LNCaP clone FGC (cell line): Measurements from ENCODE around the gene MIS12.

Source experiments
- DNase-seq: peaks from one replicate; pipeline ENCODE4 v3.0.0-alpha.2; 2011; ENCODE audit warnings: low read depth
- H3K4me3 ChIP-seq: 2 replicates; pipeline ENCODE4 v1.5.1; 2011; ENCODE audit warnings: mild to moderate bottlenecking, low read depth, low read length, control low read depth
- TF ChIP-seq, protein P1 (sequence below): IDR thresholded peaks from 2 replicates; pipeline ENCODE4 v1.5.1; 2012; ENCODE audit warnings: mild to moderate bottlenecking; ENCODE audit not compliant: control insufficient read depth, insufficient read depth; ENCODE audit errors: extremely low read depth

Gene MIS12

DNA sequence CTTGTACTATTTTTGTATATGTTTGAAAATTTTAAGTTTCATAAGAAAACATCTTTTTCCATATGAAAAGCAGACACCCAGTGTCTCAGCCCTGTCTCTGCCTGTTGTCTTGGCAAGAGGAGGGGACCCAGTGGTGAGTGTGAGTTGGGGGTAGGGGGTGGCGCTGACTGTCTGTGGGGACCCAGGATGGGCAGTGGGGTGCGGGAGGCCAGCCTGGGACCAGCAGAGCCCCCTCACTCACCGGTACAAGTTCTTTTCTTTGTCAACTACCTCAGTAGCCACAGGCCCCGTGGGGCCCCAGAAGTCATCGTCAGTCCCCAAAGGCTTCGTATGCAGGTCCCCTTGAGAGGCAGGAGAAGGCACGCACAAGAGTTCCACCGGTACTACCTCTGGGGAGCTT lies 46.2 kb downstream of the MIS12 start:
- TF ChIP-seq, protein P1, sequence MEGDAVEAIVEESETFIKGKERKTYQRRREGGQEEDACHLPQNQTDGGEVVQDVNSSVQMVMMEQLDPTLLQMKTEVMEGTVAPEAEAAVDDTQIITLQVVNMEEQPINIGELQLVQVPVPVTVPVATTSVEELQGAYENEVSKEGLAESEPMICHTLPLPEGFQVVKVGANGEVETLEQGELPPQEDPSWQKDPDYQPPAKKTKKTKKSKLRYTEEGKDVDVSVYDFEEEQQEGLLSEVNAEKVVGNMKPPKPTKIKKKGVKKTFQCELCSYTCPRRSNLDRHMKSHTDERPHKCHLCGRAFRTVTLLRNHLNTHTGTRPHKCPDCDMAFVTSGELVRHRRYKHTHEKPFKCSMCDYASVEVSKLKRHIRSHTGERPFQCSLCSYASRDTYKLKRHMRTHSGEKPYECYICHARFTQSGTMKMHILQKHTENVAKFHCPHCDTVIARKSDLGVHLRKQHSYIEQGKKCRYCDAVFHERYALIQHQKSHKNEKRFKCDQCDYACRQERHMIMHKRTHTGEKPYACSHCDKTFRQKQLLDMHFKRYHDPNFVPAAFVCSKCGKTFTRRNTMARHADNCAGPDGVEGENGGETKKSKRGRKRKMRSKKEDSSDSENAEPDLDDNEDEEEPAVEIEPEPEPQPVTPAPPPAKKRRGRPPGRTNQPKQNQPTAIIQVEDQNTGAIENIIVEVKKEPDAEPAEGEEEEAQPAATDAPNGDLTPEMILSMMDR, result no peak
- H3K4me3 ChIP-seq, result no peak overlapping the region
- no peak for DNase-seq

DNA sequence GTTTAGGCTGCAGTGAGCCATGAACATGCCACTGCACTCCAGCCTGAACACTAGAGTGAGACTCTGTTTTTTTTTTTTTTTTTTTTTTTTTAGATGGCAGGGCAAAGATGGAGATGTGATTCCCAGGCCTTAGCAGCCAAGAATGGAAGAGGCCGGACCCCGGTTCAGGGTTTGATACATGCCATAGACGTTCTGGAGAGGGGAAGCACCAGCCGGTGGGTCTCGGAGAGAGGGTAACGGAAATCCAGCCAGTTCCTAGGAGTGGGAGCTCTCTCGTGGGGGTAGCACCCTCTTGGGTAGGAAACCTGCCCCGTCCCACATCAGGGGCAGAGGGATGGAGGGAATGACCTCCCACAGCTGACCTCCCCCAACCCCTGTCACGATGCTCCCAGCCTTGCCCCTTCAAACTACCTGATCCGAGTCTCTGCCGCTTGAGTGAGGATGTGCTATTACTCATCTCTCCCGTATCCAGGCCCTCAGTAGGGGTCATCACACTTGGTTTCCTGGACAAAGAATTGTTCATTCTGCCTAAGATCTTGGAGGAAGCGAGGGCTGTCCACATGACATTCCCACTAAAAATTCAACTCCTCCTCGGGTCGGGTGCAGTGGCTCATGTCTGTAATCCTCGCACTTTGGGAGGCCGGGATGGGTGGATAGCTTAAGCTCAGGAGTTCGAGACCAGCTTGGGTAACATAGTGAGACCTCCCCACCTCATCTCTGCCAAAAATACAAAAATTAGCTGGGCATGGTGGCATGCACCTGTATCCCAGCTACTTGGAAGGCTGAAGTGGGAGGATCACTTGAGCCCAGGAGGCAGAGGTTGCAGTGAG lies 47.3 kb downstream of the MIS12 start:
- H3K4me3 ChIP-seq, result no peak overlapping the region
- TF ChIP-seq, protein P1, result no peak
- no peak for DNase-seq

DNA sequence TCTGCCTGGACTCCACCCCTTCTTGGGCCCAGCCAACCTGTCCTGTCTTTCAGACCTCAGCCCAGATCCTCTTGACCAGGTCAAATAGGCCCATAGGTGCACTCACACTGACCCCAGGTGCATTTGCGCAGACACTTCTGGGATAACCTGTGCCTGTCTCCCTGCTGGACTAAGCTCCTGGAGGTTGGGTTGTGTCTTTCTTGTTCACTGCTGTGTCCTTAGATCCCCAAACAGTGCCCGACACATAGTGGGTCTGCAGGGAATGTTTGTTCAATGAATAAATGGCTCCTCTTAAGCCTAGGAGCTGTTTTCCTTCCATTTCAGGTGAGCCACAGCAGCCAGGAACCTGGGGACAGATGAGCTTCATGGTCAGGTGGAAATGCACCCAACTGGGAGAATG lies 49.1 kb downstream of the MIS12 start:
- H3K4me3 ChIP-seq, result no peak overlapping the region
- TF ChIP-seq, protein P1, result no peak
- no peak for DNase-seq

DNA sequence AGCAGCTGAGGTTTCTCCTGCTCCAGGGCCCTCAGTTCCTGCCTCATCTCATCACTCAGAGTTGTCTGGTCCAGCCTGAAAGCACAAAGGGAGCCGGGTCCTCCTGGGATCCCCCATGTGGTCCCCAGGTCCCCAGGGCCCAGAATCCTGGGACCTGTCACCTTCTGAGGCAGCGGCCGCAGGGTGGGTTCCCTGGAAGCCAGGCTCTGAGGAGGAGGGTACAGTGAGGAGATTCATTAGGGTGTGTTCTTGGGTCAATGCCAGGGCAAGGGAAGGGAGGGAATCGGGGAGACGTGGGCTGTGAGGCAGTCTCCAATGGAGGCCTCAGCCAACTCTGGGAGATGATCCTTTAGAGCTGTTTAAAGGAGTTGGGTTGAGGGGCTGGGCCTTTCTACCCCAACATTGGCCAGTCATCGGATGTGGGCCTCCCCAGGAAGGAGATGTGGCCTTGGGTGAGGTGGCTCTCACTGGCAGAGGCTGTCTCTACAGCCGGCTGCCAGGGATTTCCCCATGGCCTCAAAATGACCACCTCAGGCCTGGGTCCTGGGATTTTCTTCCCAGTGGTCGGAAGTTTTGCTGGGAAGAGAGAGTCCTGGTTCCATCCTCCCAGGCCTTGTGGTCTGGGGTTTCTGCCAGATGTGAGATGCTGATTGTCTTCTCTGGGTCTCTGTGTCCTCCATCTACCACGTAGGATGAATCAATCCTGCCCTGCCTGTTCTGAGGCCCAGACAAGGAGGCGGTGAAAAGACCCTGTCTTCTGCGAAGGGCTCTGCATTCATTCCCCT lies 50.7 kb downstream of the MIS12 start:
- TF ChIP-seq, protein P1, result no peak
- no peak for DNase-seq
- H3K4me3 ChIP-seq, result no peak overlapping the region

DNA sequence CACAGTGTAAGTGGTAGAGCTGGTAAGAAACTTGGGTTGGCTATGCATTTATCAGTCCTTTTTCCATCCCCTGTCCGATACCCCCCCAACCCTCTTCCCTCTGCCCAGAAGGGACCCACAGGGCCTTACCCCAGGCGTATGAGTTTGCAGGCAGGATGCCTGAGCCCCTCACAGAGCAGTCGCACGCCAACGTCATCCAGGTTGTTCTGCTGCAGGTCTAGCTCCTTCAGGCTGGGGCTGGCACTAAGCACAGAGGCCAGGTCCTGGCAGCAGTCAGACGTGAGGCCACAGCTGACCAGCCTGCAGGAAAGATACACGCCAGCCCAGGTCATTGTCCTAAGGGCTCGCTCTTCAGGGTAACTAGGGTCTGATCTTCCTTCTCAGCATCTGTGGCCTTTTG lies 52.9 kb downstream of the MIS12 start:
- H3K4me3 ChIP-seq, result no peak overlapping the region
- TF ChIP-seq, protein P1, result no peak
- no peak for DNase-seq

DNA sequence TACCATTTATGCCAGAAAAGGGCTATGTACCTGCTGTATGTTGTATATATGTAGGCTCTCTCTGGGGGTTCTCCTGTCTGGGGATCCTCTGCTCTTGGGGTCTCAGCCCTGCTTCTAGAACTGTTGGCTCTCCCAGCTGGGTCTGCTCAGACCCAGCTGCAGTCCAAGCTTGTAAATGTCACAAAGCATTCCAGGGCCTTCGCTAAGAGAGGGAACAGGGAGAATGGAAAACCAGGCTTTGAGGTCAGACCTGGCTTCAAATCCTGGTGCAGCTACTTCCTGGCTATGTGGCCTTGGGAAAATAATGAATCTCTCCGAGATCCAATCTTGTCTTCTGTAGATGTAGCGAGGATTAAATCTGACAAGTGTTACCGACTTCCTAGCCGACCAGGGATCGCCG lies 54.0 kb downstream of the MIS12 start:
- H3K4me3 ChIP-seq, result no peak overlapping the region
- DNase-seq, result no peak
- TF ChIP-seq, protein P1, result no peak
